RWPE1 (cell line): ENCODE results near the gene JMJD1C.

ENCODE experiments used
- CTCF ChIA-PET: fragments of 350-600 bp; sonication (Branson Sonifier 250); formaldehyde crosslinking; extraction: SDS; loops from one replicate; lab custom pipeline; 2021; lab: Yijun Ruan, JAX
- POLR2A ChIA-PET: fragments of 400-600 bp; formaldehyde crosslinking; extraction: SDS; loops from one replicate; lab custom pipeline; 2020; ENCODE audit warnings: antibody characterized with exemption; ENCODE audit not compliant: low non-redundant PET; lab: Yijun Ruan, JAX
- DNase-seq: peaks from one replicate; pipeline ENCODE4 v3.0.0; 2012; ENCODE audit warnings: low spot score
- H3K27ac ChIP-seq: fragments of 450-650 bp; 2 replicates; pipeline ENCODE4 v1.5.1; 2017
- TF ChIP-seq, protein P1 (sequence below): fragments of 450-650 bp; conservative IDR thresholded peaks from 2 replicates; pipeline ENCODE4 v1.5.1; 2017; ENCODE audit warnings: low read depth, mild to moderate bottlenecking

Gene JMJD1C

DNA sequence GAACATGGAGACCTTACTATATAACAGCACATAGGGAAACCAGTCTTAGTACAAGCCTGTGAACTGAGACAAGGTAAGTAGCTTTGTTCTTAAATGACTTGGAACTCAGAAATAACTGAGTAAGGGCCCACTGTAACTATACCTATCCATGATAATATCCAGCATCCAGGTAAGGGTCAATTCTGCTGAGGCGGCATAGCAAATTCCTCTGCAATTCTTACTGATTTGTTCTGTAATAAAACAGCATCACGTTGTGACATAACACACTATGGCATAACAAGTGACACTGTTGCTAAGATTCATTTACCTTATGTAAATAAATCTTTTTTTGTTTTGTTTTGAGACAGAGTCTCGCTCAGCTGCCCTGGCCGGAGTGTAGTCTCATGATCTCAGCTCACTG, 97.4 kb downstream of the JMJD1C start:
- TF ChIP-seq, protein P1, sequence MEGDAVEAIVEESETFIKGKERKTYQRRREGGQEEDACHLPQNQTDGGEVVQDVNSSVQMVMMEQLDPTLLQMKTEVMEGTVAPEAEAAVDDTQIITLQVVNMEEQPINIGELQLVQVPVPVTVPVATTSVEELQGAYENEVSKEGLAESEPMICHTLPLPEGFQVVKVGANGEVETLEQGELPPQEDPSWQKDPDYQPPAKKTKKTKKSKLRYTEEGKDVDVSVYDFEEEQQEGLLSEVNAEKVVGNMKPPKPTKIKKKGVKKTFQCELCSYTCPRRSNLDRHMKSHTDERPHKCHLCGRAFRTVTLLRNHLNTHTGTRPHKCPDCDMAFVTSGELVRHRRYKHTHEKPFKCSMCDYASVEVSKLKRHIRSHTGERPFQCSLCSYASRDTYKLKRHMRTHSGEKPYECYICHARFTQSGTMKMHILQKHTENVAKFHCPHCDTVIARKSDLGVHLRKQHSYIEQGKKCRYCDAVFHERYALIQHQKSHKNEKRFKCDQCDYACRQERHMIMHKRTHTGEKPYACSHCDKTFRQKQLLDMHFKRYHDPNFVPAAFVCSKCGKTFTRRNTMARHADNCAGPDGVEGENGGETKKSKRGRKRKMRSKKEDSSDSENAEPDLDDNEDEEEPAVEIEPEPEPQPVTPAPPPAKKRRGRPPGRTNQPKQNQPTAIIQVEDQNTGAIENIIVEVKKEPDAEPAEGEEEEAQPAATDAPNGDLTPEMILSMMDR = no peak
- DNase-seq = no peak
- POLR2A ChIA-PET = no interaction called here
- CTCF ChIA-PET = no interaction called here
- no peak overlapping the region for H3K27ac ChIP-seq

DNA sequence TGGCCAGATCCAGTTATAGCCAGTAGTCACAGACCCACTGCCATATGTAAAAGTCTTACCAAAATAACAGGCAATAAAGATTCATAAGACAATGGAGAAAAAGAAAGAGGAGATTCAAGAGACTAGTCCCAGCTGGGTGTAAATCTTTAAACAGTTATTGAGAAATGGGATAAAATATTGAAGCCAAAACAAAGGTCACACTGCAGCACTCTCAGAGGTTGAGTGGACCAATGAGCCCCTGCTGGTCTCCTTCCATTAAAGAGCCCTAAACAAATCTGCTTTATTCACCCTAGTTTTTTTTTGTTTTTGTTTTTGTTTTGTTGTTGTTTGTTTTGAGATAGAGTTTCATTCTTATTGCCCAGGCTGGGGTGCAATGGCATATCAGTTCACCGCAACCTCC, 98.8 kb downstream of the JMJD1C start:
- no peak overlapping the region for H3K27ac ChIP-seq
- TF ChIP-seq, protein P1 = no peak
- CTCF ChIA-PET = interaction anchor here (0.8 kb wide), 1 partner anchor 200 kb away, joined by 3 read pairs; no protein-coding TSS in a partner anchor
- POLR2A ChIA-PET = no interaction called here
- no peak for DNase-seq

GRCh38 chr10:63365976-63366765, 99.6 kb downstream of the JMJD1C start:
- no peak for DNase-seq
- CTCF ChIA-PET = interaction anchor here (0.8 to 1.0 kb wide), 2 partner anchors 11 to 200 kb away, joined by 3 read pairs; no protein-coding TSS in a partner anchor
- POLR2A ChIA-PET = no interaction called here
- TF ChIP-seq, protein P1 = no peak
- no peak overlapping the region for H3K27ac ChIP-seq

DNA sequence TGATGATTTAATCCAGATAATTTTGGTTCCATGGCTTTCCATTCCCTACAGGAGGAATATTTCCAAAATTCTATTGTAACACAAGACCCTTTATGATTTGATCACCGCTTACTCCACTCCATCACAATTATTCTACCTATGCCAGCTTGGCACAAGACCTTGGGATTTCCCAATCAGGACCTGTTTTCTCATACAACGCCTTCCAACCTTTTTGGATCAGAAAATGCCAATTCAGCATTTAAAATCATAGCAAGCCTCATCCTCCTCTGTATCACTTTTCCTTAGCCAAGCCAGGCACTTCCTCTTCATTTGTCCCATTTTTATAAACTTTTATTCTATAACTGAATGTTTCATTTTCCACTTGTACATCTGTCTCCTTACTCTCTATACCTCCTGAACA, 100.9 kb downstream of the JMJD1C start:
- H3K27ac ChIP-seq = no peak overlapping the region
- CTCF ChIA-PET = interaction anchor here (1.0 kb wide), 1 partner anchor 17 kb away, joined by 5 read pairs; no protein-coding TSS in a partner anchor
- DNase-seq = no peak
- POLR2A ChIA-PET = no interaction called here
- TF ChIP-seq, protein P1 = no peak

DNA sequence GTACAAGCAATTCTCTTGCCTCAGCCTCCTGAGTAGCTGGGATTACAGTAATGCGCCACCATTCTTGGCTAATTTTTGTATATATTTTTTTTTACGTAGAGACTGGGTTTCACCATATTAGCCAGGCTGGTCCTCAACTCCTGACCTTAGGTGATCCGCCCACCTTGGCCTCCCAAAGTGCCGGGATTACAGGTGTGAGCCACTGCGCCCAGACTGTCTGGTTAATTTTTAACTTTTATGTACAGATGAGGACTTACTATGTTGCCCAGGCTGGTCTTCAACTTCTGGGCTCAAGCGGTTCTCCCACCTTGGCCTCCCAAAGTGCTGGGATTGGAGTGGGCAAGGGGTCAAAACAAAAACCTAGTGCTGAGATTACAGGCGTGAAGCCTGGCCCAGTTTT, 101.8 kb downstream of the JMJD1C start:
- H3K27ac ChIP-seq = no peak overlapping the region
- CTCF ChIA-PET = interaction anchor here (0.6 to 1.0 kb wide), 3 partner anchors 15 to 570 kb away, joined by 3 to 5 read pairs (median 4); no protein-coding TSS in a partner anchor
- TF ChIP-seq, protein P1 = no peak
- POLR2A ChIA-PET = no interaction called here
- no peak for DNase-seq

- TF ChIP-seq, protein P1 = no peak
- DNase-seq = no peak
- CTCF ChIA-PET = interaction anchor here (0.7 kb wide), 1 partner anchor 21 kb away, joined by 3 read pairs; no protein-coding TSS in a partner anchor
- POLR2A ChIA-PET = no interaction called here
- no peak overlapping the region for H3K27ac ChIP-seq
These were observed 110.1 kb downstream of the JMJD1C start for GRCh38 chr10:63355682-63356081.
